Measurements from ENCODE around the gene HOXD10.

Gene HOXD10

GRCh38 chr2:176151442-176152287 is 35.1 kb downstream of the HOXD10 start, which contains the start of gene HOXD4:
Gene HOXD4, plus strand, starts transcription at chr2:176151550. Its CDS starts 84 bp downstream, at chr2:176151634.
- no peak for DNase-seq (ENCODE audit: low spot score)

GRCh38 chr2:176152350-176153181 is 36.0 kb downstream of the HOXD10 start:
- DNase-seq (ENCODE audit: low spot score), result no peak

- DNase-seq (ENCODE audit: low spot score), result no peak
Measured at GRCh38 chr2:176154576-176155252, 38.1 kb downstream of the HOXD10 start.

GRCh38 chr2:176155356-176156044 is 38.9 kb downstream of the HOXD10 start:
- DNase-seq (ENCODE audit: low spot score), result no peak

- DNase-seq (ENCODE audit: low spot score), result no peak
Measured at GRCh38 chr2:176156301-176156806, 39.8 kb downstream of the HOXD10 start.

GRCh38 chr2:176156807-176157498 is 40.4 kb downstream of the HOXD10 start, which contains the start of gene HOXD3:
Gene HOXD3, plus strand, starts transcription at chr2:176157307. Its CDS starts 11,808 bp downstream, at chr2:176169115.
- DNase-seq (ENCODE audit: low spot score), result no peak

GRCh38 chr2:176157499-176158185 is 41.1 kb downstream of the HOXD10 start:
- DNase-seq (ENCODE audit: low spot score), result no peak

- DNase-seq (ENCODE audit: low spot score), result no peak
Measured at GRCh38 chr2:176158186-176158591, 41.6 kb downstream of the HOXD10 start.

GRCh38 chr2:176158855-176159662 is 42.5 kb downstream of the HOXD10 start:
- DNase-seq (ENCODE audit: low spot score), result no peak

- DNase-seq (ENCODE audit: low spot score), result no peak
Measured at GRCh38 chr2:176159663-176160250, 43.2 kb downstream of the HOXD10 start.

GRCh38 chr2:176160251-176160985 is 43.8 kb downstream of the HOXD10 start:
- no peak for DNase-seq (ENCODE audit: low spot score)

- no peak for DNase-seq (ENCODE audit: low spot score)
Measured at GRCh38 chr2:176160986-176161824, 44.6 kb downstream of the HOXD10 start.

- no peak for DNase-seq (ENCODE audit: low spot score)
Measured at GRCh38 chr2:176161825-176162626, 45.4 kb downstream of the HOXD10 start.

GRCh38 chr2:176162911-176163671 is 46.5 kb downstream of the HOXD10 start:
- no peak for DNase-seq (ENCODE audit: low spot score)

GRCh38 chr2:176163672-176164056 is 47.1 kb downstream of the HOXD10 start:
- DNase-seq (ENCODE audit: low spot score), result no peak

GRCh38 chr2:176164201-176164600 is 47.6 kb downstream of the HOXD10 start:
- DNase-seq (ENCODE audit: low spot score), result no peak

Measured in CD4-positive, alpha-beta T cell treated with Interleukin-15 for 4 hours (primary cell).